Endothelial cell (in vitro differentiated cells): Measurements from ENCODE around the gene BORCS5. TPM values are rescaled to one million over a fixed set of nuclear protein-coding genes. Genes with fewer than 3 reads are reported as not detected.
"Not testable (repeated sequence)": the region's sequence is repeated elsewhere in the genome, so short reads cannot be mapped to it uniquely, and the experiment has no call there.

ENCODE experiments used
- DNase-seq: peaks from one replicate; pipeline ENCODE4 v3.0.0; 2021; ENCODE audit warnings: low spot score
- H3K27ac Mint-ChIP-seq: one replicate; pipeline ENCODE4 v1.8.0; 2021; ENCODE audit warnings: mixed read lengths, inconsistent platforms; ENCODE audit not compliant: unreplicated experiment
- H3K27me3 Mint-ChIP-seq: one replicate; pipeline ENCODE4 v1.8.0; 2021; ENCODE audit warnings: mild to moderate bottlenecking, moderate library complexity, mixed read lengths, inconsistent platforms; ENCODE audit not compliant: unreplicated experiment
- H3K36me3 Mint-ChIP-seq: one replicate; pipeline ENCODE4 v1.8.0; 2021; ENCODE audit warnings: mild to moderate bottlenecking, low read depth, mixed read lengths, inconsistent platforms; ENCODE audit not compliant: unreplicated experiment
- H3K4me1 Mint-ChIP-seq: one replicate; pipeline ENCODE4 v1.8.0; 2021; ENCODE audit warnings: mild to moderate bottlenecking, mixed read lengths, inconsistent platforms; ENCODE audit not compliant: unreplicated experiment
- H3K4me3 Mint-ChIP-seq: one replicate; pipeline ENCODE4 v1.8.0; 2021; ENCODE audit warnings: mild to moderate bottlenecking, mixed read lengths, inconsistent platforms; ENCODE audit not compliant: unreplicated experiment
- H3K9me3 Mint-ChIP-seq: one replicate; pipeline ENCODE4 v1.8.0; 2021; ENCODE audit warnings: mixed read lengths, inconsistent platforms; ENCODE audit not compliant: unreplicated experiment
- total RNA-seq: library from RNA; stranded (reverse); fragmentation: NEBNext Ultra II Directional; extraction: Animal tissue kit (Norgen Biotek cat#: 25700); gene quantifications from one replicate; pipeline ENCODE4 v1.2.1, GENCODE V29; 2021; ENCODE audit not compliant: unreplicated experiment
- TF ChIP-seq, protein P1 (sequence below): fragments of 200-600 bp; sonication (generic); IDR thresholded peaks from one replicate; pipeline ENCODE4 v1.5.0; 2021; ENCODE audit warnings: antibody characterized with exemption; ENCODE audit not compliant: unreplicated experiment

Gene BORCS5
- total RNA-seq, 1 donor from 2014 or later: 10.4 TPM

DNA sequence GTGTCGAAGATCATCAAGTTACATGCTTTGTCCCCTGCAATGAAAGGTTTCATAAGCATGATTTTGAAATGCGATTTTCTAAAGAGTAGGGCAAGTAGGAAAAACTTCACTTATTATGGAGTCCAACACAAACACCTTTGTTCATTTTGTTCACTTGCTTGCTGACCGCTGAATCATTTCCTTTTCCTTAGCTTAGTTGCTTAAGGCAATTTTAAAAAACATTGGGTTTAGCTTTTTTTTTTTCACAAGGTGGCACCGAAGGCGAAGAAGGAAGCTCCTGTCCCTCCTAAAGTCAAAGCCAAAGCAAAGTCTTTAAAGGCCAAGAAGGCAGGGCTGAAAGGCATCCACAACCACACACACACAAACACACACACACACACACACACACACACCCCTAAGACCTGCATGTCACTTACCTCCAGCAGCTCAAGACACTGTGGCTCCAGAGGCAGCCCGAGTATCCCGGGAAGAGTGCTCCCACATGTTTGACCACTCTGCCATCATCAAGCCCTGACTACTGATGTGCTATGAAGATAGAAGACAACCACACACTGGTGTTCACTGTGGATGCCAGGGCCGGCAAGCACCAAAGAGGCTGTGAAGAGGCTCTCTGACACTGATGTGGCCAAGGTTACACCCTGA, 18.2 kb upstream of the BORCS5 start:
- H3K27ac Mint-ChIP-seq: no peak overlapping the region
- peaks cover 11% of the 10 kb centered on the region for H3K36me3 Mint-ChIP-seq
- peaks cover 14% of the 10 kb centered on the region for H3K4me1 Mint-ChIP-seq
- TF ChIP-seq, protein P1, sequence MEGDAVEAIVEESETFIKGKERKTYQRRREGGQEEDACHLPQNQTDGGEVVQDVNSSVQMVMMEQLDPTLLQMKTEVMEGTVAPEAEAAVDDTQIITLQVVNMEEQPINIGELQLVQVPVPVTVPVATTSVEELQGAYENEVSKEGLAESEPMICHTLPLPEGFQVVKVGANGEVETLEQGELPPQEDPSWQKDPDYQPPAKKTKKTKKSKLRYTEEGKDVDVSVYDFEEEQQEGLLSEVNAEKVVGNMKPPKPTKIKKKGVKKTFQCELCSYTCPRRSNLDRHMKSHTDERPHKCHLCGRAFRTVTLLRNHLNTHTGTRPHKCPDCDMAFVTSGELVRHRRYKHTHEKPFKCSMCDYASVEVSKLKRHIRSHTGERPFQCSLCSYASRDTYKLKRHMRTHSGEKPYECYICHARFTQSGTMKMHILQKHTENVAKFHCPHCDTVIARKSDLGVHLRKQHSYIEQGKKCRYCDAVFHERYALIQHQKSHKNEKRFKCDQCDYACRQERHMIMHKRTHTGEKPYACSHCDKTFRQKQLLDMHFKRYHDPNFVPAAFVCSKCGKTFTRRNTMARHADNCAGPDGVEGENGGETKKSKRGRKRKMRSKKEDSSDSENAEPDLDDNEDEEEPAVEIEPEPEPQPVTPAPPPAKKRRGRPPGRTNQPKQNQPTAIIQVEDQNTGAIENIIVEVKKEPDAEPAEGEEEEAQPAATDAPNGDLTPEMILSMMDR: no peak
- H3K9me3 Mint-ChIP-seq: no peaks in the 10 kb centered on the region
- peaks cover 2% of the 10 kb centered on the region for H3K27me3 Mint-ChIP-seq
- DNase-seq: no peak
- H3K4me3 Mint-ChIP-seq: peak overlapping the region; percentile 14

DNA sequence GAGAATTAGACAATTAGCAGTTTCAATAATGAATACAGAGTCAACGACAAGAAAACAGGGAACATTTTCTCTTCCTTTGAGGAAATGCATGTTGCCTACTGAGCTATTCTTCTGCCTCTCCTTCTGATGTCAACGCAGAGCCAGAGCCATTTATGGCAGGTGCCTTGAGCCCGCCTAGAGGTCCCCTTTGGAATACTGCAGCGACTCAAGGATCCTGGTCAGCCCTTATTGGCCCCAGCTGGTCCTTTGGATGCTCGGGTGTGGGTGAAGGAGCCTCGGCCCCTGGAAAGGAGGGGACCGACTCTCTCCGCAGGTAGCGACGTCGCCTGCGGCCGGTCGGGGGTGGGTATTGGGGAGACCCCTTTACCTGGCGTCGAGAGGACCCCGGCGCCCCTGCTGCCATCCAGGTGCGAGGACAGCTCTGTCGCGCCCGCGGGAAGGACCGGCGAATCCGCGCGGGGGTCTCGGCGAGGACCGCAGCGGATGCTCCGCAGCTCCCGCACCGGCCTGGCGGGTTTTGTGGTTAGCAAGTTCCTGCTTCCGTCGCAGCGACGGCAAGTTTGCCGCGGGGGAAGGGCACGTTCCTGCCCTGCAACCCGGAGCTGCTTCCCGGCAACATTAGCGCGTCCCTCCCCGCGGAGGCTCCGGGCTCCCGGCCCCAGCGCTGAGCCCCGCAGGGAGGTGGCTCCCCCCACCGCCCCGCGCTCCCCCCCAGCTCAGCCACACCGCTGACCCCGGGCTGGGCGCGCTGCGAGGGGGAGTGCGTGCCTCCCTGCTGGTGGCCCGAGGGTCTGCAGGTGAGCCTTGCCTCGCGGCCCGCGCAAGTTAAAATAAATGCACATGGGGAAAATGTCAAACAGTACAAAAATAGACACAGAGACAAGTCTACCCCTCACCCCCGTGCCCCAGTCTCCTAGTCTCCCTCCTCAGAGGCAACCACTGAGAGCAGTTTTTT, 6.9 kb upstream of the BORCS5 start, which contains the start of gene MANSC1:
TSS of gene MANSC1 (minus strand) at position 532 of the 955 bp plus-strand sequence. CDS start 6,928 bp downstream, outside the sequence.
- TF ChIP-seq, protein P1: peak; percentile 72
- peaks cover 1% of the 10 kb centered on the region for H3K27me3 Mint-ChIP-seq
- peak; percentile 64 for DNase-seq
- H3K9me3 Mint-ChIP-seq: no peaks in the 10 kb centered on the region
- H3K4me3 Mint-ChIP-seq: peak within 1 kb of the TSS; percentile 85
- no peaks in the 10 kb centered on the region for H3K36me3 Mint-ChIP-seq
- H3K27ac Mint-ChIP-seq: peak within 1 kb of the TSS; percentile 94
- H3K4me1 Mint-ChIP-seq: peaks cover 14% of the 10 kb centered on the region

DNA sequence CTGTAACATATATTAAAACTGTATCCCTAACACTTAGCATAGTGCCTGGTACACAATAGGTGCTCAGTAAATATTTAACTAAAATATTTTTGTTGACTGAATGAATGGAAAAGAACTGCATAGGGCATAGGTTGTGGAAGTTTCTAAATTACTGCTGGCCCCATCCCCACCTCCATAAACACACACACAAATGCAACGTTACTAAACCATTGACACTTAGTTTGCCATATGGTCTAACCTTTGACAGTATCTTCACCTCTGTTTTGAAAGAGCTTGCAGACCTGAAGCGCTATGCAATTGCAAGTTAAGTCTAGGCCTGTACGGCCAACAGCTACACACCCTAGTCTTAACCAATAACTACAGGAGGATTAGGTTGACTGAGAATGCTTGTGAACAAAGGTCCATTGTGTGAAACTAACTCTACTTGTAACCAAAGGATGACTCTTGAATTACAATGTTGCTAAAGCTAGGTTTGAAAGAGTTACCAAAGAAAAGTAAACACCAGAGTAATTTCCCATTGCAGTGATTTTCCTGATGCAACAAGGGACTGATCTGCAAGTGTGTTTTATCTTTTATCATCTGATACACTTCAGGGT, 5.9 kb upstream of the BORCS5 start:
- Mint-ChIP-seq H3K36me3 (no peaks in the 10 kb centered on the region), H3K9me3 (no peaks in the 10 kb centered on the region), H3K4me1 (peaks cover 14% of the 10 kb centered on the region), H3K4me3 (peak overlapping the region; percentile 83), H3K27me3 (peaks cover 1% of the 10 kb centered on the region), H3K27ac (no peak overlapping the region)
- TF ChIP-seq, protein P1: no peak
- DNase-seq: no peak

DNA sequence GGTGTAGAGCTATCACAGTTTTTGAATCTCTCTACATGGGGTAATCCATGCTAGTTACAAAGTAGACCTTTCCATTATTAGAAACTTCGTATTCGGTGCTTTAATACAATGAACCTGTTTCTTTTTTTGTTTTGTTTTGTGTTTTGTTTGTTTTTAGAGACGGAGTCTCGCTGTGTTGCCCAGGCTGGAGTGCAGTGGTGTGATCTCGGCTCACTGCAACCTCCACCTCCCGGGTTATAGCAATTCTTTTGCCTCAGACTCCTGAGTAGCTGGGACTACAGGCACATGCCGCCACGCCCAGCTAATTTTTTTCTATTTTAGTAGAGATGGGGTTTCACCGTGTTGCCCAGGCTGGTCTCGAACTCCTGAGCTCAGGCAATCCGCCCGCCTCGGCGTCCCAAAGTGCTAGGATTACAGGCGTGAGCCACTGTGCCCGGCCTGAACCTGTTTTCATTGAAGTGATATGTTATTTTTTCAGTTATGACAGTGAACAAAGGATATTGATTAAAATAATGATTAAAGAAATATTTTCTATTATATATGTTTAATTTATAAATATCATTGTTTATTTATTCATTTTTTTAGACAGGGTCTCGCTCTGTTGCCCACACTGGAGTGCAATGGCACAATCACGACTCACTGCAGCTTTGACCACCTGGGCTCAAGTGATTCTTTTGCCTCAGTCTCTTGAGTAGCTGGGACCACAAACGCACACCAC, 5.3 kb upstream of the BORCS5 start:
- H3K4me3 Mint-ChIP-seq, H3K27me3 Mint-ChIP-seq, DNase-seq, H3K27ac Mint-ChIP-seq, H3K36me3 Mint-ChIP-seq, H3K9me3 Mint-ChIP-seq: not testable (repeated sequence)
- peaks cover 16% of the 10 kb centered on the region for H3K4me1 Mint-ChIP-seq

DNA sequence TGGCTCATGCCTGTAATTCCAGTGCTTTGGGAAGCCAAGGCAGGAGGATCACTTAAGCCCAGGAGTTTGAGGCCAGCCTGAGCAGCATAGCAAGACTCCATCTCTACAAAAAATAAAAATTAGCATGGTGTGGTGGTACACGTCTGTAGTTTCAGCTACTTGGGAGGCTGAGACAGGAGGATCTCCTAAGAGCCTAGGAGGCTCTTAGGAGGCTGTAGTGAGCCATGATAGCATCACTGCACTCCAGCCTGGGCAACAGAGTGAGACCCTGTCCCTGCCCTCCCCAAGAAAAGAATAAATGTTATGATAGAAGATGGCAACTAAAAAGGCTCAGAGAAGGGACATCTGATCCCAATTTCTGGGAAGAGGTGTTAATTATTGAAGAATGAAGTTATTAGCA, 3.6 kb upstream of the BORCS5 start:
- H3K4me3 Mint-ChIP-seq: no peak overlapping the region

More for the DNA sequence above, 3.6 kb upstream of the BORCS5 start:
- no peak for DNase-seq
- TF ChIP-seq, protein P1: no peak
- Mint-ChIP-seq H3K36me3 (no peaks in the 10 kb centered on the region), H3K4me1 (peaks cover 26% of the 10 kb centered on the region), H3K27ac (peak overlapping the region; percentile 15), H3K27me3 (peaks cover 7% of the 10 kb centered on the region), H3K9me3 (no peaks in the 10 kb centered on the region)
